Testis (tissue), 3 donors: Measurements from ENCODE around the gene GID8. TPM values are rescaled to one million over a fixed set of nuclear protein-coding genes. Genes with fewer than 3 reads are reported as not detected.

Experiments
- DNase-seq: peaks from one replicate; pipeline ENCODE4 v3.0.0-alpha.2; 2019
- H3K27ac ChIP-seq, 2 donors: fragments of 200-600 bp; sonication (generic); one replicate each; pipeline ENCODE4 v1.5.1; 2019
- H3K27me3 ChIP-seq: fragments of 200-600 bp; sonication (generic); one replicate; pipeline ENCODE4 v1.5.1; 2019
- H3K36me3 ChIP-seq: fragments of 200-600 bp; sonication (generic); one replicate; pipeline ENCODE4 v1.5.1; 2017; ENCODE audit warnings: low read depth; ENCODE audit errors: missing control alignments
- H3K4me1 ChIP-seq: fragments of 200-600 bp; sonication (generic); one replicate; pipeline ENCODE4 v1.5.1; 2019
- H3K4me3 ChIP-seq, 2 donors: fragments of 200-600 bp; sonication (generic); one replicate each; pipeline ENCODE4 v1.5.1; 2017 to 2019
- H3K9me3 ChIP-seq: fragments of 200-600 bp; sonication (generic); one replicate; pipeline ENCODE4 v1.5.1; 2017
- POLR2A ChIP-seq: fragments of 450-650 bp; IDR thresholded peaks from one replicate; pipeline ENCODE4 v1.6.1; 2017; ENCODE audit warnings: antibody characterized with exemption, mild to moderate bottlenecking, moderate library complexity
- WGBS, 2 donors: methylation state at CpG; one replicate each; pipeline ENCODE4 v1.1.5; 2018; 5-methylcytosine and 5-hydroxymethylcytosine counted together
- intact Hi-C: fragments of 100-400 bp; cut with DNase I; formaldehyde crosslinking; loops from one replicate; pipeline ENCODE4 v1.15.1; 2023; ENCODE audit warnings: low total_unique reads
- polyA plus RNA-seq: library from polyadenylated mRNA; stranded (reverse); fragments of 350-450 nt; fragmentation: Illumina TruSeq; extraction: RNeasy Lipid Tissue Mini Kit (QIAGEN cat#74804); gene quantifications from one replicate; pipeline ENCODE4 v1.2.3, GENCODE V29; 2014; ENCODE audit warnings: low read depth, low replicate concordance; ENCODE audit not compliant: insufficient read depth
- total RNA-seq, 2 donors: library from RNA; depleted of rRNA; stranded (reverse); fragments of >200 nt; gene quantifications; one replicate each; pipeline ENCODE4 v1.2.3, GENCODE V29; 2016
- TF ChIP-seq, protein P1 (sequence below), 3 experiments: fragments of 450-650 bp in 2 of 3; fragments of 200-600 bp in 1 of 3; sonication (generic) in 1 of 3; IDR thresholded peaks; one replicate each; pipeline ENCODE4 v1.5.1; 2016 to 2019; ENCODE audit warnings: antibody characterized with exemption in 3 of 3, mild to moderate bottlenecking in 2 of 3, moderate library complexity in 1 of 3

GID8 gene
- total and polyA plus RNA-seq, 3 donors from 2014 or later = 27.3 to 42.6 (median 41.9) TPM

DNA sequence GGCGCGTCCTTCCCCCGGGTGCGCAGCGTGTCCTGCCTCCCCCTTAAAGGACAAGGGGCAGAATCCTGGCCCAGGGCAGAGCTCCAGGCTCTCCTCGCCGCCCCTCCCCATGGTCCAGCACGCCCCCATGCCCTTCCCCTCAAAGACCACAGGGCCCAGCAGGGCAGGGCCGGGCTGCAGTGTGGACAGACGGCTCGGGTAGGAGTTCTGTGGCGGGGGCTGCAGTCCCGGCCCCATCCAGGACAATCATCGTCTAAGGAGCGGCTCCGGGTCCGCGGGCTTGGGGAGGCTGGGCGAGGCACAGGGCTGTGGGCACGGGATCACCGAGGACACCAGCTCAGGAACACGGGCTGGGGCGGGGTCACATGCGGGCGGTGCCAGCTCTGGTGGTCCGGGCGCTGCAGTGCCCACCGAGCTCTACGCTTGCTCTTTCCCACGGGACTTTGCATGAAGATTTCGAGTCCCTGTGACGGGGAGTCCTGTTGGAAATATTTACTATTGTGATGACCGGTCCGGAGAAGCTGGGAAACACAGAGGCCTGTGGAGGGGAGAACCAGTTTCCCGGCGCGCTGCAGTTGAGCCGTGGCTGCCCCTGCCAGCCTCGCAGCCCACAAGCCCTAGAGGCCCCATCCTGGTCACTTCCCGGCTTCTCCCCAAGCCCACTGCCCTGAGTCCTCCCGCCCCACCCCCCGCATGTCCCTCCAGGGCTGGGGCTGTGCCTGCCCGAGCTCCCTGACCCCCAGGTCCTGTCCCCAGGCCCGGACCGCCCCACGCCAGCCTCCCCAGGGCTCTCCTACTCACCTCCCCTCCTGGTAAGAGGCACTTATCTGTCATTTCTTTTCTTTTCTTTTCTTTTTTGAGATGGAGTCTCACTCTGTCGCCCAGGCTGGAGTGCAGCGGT lies 35.1 kb downstream of the GID8 start:
- 22 to 48% methylated on average over 17 to 48 of the region's 48 CpGs for WGBS, 2 donors
- Histone ChIP-seq H3K27me3 (no peaks in the 10 kb centered on the region), H3K9me3 (no peaks in the 10 kb centered on the region), H3K4me1 (peaks cover 14% of the 10 kb centered on the region), H3K27ac (no peak overlapping the region), H3K36me3 (no peaks in the 10 kb centered on the region), H3K4me3 (no peak overlapping the region)
- TF ChIP-seq, protein P1, sequence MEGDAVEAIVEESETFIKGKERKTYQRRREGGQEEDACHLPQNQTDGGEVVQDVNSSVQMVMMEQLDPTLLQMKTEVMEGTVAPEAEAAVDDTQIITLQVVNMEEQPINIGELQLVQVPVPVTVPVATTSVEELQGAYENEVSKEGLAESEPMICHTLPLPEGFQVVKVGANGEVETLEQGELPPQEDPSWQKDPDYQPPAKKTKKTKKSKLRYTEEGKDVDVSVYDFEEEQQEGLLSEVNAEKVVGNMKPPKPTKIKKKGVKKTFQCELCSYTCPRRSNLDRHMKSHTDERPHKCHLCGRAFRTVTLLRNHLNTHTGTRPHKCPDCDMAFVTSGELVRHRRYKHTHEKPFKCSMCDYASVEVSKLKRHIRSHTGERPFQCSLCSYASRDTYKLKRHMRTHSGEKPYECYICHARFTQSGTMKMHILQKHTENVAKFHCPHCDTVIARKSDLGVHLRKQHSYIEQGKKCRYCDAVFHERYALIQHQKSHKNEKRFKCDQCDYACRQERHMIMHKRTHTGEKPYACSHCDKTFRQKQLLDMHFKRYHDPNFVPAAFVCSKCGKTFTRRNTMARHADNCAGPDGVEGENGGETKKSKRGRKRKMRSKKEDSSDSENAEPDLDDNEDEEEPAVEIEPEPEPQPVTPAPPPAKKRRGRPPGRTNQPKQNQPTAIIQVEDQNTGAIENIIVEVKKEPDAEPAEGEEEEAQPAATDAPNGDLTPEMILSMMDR (IDR thresholded peaks at IDR 0.05) = no peak
- TF ChIP-seq POLR2A = no peak
- DNase-seq = no peak
- intact Hi-C loops = no loop called here

DNA sequence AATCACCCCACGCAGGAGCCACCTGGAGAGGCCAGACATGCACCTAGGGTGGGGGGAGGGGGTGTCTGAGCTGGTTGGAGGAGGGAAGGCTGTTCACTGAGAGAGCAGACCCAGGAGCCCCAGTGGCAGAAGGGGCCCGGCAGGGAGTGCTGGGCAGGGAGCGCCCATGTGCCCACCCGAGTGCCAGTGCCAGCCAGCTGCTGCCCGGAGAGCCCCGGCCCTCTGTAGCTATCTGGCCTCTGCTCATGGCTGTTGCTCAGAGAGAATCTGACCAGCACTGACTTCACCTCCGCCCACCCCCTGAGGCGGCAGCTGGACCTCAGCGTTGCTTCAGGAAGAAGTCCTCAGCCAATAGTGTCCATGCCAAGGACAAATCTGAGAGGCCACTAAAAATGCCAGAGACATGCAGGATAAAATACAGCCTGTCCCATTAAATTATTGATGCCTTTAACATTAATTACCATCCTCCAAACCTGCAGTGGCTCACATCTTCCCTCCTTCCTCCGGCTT lies 37.4 kb downstream of the GID8 start:
- no peaks in the 10 kb centered on the region for H3K27me3 ChIP-seq
- no peaks in the 10 kb centered on the region for H3K36me3 ChIP-seq
- DNase-seq = no peak
- WGBS, 2 donors = 64 to 67% methylated on average over 10 of the region's 10 CpGs
- no peaks in the 10 kb centered on the region for H3K9me3 ChIP-seq
- peaks cover 11% of the 10 kb centered on the region for H3K4me1 ChIP-seq
- no peak overlapping the region for H3K4me3 ChIP-seq
- H3K27ac ChIP-seq = no peak overlapping the region
- TF ChIP-seq, protein P1 (IDR thresholded peaks at IDR 0.05) = no peak
- intact Hi-C loops = no loop called here

DNA sequence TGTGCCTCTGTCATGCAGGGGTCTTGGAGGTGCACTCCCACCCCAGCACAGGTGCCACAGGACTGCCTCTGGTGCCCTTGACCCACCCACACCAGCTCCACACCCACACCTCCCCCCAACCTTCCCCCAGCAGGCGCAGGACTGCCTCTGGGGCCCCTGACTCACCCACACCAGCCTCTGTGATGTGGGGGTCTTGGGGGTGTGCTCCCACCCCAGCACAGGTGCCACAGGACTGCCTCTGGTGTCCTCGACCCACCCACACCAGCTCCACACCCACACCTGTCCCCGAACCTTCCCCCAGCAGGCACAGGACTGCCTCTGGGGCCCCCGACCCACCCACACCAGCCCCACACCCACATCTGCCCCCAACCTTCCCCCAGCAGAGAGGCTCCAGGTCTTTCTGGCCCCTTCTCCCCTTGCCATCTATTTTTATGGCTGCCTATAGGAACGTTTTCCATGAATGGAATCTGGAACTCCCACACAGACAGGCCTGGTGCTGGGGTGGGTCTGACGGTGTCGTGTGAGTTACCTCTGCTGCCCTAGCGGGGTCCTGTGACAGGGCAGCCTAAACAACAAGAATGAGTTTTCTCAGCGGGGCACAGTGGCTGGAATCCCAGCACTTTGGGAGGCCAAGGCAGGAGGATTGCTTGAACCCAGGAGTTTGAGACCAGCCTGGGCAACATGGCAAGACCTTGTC lies 38.0 kb downstream of the GID8 start:
- intact Hi-C loops = no loop called here
- H3K9me3 ChIP-seq = no peaks in the 10 kb centered on the region
- no peak for DNase-seq
- H3K27me3 ChIP-seq = no peaks in the 10 kb centered on the region
- H3K4me3 ChIP-seq = no peak overlapping the region
- WGBS, 2 donors = 71 to 79% methylated on average over 3 to 9 of the region's 9 CpGs
- TF ChIP-seq, protein P1 (IDR thresholded peaks at IDR 0.05) = no peak
- no peak for TF ChIP-seq POLR2A
- H3K4me1 ChIP-seq = peaks cover 13% of the 10 kb centered on the region
- H3K36me3 ChIP-seq = no peaks in the 10 kb centered on the region
- H3K27ac ChIP-seq = no peak overlapping the region

- Histone ChIP-seq H3K9me3 (no peaks in the 10 kb centered on the region), H3K36me3 (no peaks in the 10 kb centered on the region), H3K4me3 (no peak overlapping the region), H3K27ac (no peak overlapping the region), H3K4me1 (peaks cover 13% of the 10 kb centered on the region), H3K27me3 (no peaks in the 10 kb centered on the region)
- no peak for DNase-seq
- TF ChIP-seq POLR2A = no peak
- TF ChIP-seq, protein P1 (IDR thresholded peaks at IDR 0.05) = no peak
- intact Hi-C loops = no loop called here
- WGBS, 2 donors = 91 to 93% methylated on average over 13 to 16 of the region's 16 CpGs
These were observed 38.9 kb downstream of the GID8 start for GRCh38 chr20:62976886-62977285.
